Sigmoid colon (tissue), 4 donors: Measurements from ENCODE around the gene CHI3L1.

Experiments
- CTCF ChIP-seq, 4 experiments: fragments of 450-650 bp in 3 of 4; fragments of 200-600 bp in 1 of 4; IDR thresholded peaks; one replicate each; pipeline ENCODE4 v1.5.1; 2016 to 2019; ENCODE audit warnings: antibody characterized with exemption in 4 of 4, mild to moderate bottlenecking in 3 of 4, moderate library complexity in 2 of 4
- EP300 ChIP-seq, 4 donors: sonication (generic); formaldehyde crosslinking; IDR thresholded peaks; one replicate each; pipeline ENCODE4 v1.6.1; 2017; ENCODE audit warnings: antibody characterized with exemption in 4 of 4
- POLR2AphosphoS5 ChIP-seq, 4 donors: sonication (generic); formaldehyde crosslinking; IDR thresholded peaks; one replicate each; pipeline ENCODE4 v1.6.1; 2017; ENCODE audit warnings: antibody characterized with exemption in 4 of 4

DNA sequence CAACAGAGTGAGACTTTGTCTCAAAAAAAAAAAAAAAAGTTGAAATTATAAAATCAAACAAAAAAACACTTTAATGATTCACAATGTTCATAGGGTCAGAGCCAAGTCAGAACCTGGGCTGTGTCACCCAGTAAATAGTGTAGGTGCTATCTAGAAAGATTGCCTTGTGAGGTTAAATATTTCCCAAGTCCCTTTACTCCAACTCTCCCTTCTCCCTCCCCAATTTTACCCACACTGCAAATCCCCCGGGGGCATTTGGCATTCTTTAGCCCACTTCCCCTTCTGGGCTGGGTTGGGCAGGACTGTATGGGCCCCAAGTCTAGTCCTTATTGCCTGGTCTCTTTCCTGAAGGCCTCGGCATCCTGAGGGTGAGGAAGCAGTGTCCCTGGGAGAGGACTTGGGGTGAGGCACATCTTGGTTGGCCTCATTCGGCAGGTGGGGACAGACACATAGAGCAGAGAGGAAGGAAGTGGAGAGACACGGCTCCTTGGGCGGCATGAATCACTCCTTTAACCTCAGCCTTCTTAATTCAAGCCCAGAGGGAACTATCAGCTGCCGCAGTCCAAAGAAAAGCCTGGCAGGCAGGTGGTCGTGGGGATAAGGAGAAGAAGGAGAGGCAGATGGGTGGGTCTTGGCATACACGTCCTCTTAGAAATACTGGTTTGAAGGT, 50.7 kb downstream of the CHI3L1 start:
- TF ChIP-seq CTCF (IDR thresholded peaks at IDR 0.05): no peak
- no peak for TF ChIP-seq POLR2AphosphoS5 (IDR thresholded peaks at IDR 0.05)
- TF ChIP-seq EP300 (IDR thresholded peaks at IDR 0.05): no peak
